SH-SY5Y (cell line): ENCODE measurements around the gene PEX7.
A peak's percentile ranks its signal among the peaks of the same experiment; 100 is the strongest.

ENCODE experiments used
- GATA2 ChIP-seq: IDR thresholded peaks from 2 replicates; pipeline ENCODE4 v1.6.1; 2011; ENCODE audit warnings: mild to moderate bottlenecking, low read depth, low read length
- GATA3 ChIP-seq: IDR thresholded peaks from 2 replicates; pipeline ENCODE4 v1.6.1; 2011; ENCODE audit warnings: low read depth, mild to moderate bottlenecking, low read length, moderate library complexity

The PEX7 gene, protein sequence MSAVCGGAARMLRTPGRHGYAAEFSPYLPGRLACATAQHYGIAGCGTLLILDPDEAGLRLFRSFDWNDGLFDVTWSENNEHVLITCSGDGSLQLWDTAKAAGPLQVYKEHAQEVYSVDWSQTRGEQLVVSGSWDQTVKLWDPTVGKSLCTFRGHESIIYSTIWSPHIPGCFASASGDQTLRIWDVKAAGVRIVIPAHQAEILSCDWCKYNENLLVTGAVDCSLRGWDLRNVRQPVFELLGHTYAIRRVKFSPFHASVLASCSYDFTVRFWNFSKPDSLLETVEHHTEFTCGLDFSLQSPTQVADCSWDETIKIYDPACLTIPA

DNA sequence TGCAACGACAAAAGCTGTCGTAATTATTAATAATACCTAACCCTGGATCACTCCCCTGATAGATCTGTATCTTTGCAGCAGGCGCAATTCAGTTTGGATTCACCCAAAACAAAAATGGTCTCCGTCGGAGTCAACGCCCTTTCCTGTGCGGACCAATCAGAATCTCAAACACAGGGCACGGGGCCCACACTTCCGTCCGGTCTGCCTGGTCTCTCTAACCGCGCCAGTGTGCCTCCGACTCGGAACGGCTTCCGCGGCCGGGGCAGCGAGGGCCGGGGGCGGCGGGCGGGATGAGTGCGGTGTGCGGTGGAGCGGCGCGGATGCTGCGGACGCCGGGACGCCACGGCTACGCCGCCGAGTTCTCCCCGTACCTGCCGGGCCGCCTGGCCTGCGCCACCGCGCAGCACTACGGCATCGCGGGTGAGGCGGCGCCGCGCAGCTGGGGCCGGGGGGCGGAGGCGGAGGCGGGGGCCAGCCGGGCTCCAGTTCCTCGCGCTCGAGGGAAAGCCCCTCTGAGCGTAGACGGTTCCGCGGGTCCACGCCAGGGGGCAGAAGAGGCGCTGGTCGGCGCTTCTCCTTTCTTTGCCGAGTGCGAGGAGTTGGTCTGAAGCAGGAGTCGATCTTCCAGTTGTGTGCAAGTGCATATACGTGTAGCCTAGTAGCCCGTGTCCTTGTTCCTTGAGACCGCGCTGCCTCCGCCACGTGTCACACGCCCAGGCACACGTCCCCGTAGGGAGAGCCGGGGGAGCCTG, at the start of gene PEX7:
Gene PEX7, plus strand, starts transcription at position 217 of the 752 bp plus-strand sequence. Its CDS starts 74 bp downstream, at position 291.
- TF ChIP-seq GATA2: peak; percentile 96
- TF ChIP-seq GATA3: peak; percentile 83

DNA sequence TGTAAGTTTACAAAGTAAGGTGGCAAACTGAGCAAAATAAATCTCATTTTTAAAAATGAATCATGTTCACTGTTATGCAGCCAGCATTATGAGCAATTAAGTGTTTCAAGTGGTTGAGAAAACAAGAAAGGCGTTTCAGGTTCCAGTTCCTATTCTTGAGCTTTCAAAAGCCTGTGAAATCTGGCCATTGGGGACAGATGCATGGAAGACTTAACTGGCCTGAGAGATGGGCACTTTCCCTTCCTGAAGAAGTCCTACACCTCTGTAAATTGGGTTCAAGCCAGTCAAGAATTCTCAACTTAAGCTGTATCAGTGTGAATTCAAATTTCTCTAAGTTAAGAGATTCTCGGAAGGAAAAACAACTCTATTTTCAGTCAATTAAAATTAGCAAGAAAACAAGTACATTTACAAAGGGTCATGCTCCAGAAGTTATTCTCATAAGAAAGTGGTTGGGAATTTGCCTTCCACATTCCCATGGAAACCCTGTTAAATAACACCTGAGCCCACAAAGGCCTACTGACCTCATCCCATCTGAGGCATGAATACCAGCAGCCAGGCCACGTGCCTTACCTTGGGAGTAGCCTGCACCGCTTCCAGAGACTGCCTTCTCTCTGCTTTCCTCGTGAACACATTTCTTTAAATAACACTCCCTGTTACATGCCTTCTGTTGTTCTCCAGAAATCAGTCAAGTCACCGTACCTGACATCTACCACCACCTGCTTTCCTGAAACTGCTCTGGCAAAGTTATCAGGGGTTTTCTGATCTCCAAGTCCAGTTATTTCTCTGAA, 49.5 kb upstream of the PEX7 start:
- TF ChIP-seq GATA3: no peak
- TF ChIP-seq GATA2: no peak

GRCh38 chr6:136773473-136773796, 49.0 kb upstream of the PEX7 start:
- TF ChIP-seq GATA3: no peak

- TF ChIP-seq GATA2 (no peak), GATA3 (no peak)
These were observed 48.0 kb upstream of the PEX7 start for GRCh38 chr6:136774228-136775041.

GRCh38 chr6:136775081-136775480, 47.3 kb upstream of the PEX7 start:
- TF ChIP-seq GATA2 (no peak), GATA3 (no peak)

- TF ChIP-seq GATA3 (no peak), GATA2 (no peak)
These were observed 46.8 kb upstream of the PEX7 start for GRCh38 chr6:136775548-136775947.

DNA sequence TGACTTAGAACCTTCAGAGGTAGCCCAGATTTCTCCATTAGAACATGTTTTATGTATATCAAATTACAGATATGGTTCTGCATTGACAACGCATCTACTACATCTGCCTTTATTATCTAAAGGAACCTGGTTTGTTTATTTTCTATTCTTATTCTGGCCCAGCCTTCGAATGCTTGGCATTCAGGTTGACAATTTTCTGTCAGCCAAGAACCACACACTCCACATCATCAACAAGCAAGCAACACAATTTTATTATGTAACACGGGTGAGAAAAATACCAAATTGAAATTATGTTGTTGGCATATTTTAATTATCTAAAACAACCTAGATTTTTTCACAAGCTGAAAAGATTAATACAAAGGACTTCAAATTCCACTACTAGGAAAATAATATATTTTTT, 44.7 kb upstream of the PEX7 start:
- no peak for TF ChIP-seq GATA2
- TF ChIP-seq GATA3: no peak

DNA sequence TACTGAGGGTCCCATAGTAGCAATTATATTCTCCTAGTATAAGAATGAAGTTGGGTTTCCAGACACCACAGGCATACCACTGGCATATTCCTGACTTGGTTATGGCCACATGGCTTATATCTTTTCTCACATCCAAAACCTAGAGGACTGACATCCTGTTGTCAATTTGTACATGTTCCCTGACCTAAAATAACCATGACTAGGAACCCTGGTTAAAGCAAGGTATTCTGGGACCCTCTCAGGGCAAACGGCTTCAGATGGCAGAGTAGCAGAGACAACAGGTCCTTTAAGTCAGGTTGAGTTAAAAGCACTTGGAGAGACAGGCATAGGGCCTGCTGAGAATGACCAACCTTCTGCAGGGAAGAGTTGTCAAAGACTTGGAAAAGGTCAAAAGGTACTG, 42.7 kb upstream of the PEX7 start:
- TF ChIP-seq GATA2: no peak
- no peak for TF ChIP-seq GATA3

DNA sequence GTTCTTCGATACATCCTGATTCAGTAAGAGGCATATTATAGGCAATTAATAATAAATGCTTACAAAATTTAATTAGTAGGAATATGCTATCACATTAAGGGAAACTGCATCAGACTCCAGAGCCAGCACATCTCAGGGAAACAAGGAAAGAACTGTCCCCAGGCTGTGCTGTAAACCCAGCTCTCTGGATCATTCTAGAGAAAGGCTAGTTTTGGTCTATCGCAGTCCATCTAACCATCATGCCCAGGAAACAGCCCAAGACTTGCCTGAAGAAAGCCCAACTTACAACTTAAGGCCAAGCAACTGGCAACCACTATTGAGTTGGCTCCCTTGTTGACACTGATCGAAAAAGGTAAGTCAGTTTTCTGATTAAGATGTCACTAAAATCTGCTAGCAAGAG, 41.4 kb upstream of the PEX7 start:
- TF ChIP-seq GATA3: no peak
- TF ChIP-seq GATA2: no peak

DNA sequence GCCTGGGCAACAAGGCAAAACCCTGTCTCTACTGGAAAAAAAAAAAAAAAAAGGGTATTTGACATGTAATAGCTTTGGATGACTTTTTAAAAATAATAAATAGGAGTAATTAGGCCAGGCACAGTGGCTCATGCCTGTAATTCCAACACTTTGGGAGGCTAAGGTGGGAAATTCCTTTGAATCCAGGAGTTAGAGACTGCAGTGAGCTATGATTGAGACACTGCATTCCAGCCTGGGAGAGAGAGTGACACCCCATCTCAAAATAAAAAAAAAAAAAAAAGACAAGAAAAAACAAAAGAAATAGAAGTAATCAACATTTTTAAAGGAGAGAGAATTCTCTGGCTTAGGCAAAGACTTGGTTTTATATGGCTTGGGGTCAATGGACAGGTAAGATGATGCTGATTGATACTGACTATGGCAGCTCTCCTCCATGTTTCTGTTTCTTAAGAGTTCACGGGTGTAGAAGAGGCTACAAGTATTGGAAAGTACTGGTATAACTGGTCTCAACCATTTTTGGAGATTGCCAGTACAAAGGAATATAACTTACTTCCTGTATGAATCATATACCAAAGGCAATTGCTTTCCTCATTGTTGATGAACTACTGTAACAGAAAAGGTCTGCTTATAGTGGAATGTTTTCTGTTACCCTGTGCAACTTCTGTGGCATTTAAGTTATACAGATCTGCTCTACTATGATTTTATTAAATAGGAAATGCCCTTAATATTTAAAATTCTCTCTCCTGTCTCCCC, 40.2 kb upstream of the PEX7 start:
- TF ChIP-seq GATA2 (no peak), GATA3 (no peak)

DNA sequence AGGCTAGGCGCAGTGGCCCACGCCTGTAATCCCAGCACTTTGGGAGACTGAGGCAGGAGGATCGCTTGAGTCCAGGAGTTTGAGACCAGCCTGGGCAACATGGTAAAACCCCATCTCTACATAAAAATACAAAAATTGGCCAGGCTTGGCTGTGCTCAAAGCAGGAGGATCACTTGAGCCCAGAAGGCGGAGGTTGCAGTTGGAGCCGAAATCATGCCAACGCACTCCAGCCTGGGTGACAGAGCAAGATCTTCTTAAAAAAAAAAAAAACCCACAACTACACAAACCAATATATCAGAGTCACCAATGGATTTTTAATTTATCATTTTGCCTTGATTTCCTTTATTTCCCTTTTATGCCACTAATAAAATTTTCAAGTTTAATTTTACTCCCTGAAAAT, 39.4 kb upstream of the PEX7 start:
- TF ChIP-seq GATA3 (no peak), GATA2 (no peak)

GRCh38 chr6:136783495-136784270, 38.7 kb upstream of the PEX7 start:
- TF ChIP-seq GATA3 (no peak), GATA2 (no peak)
